ENCODE results near the gene CGNL1. TPM values are rescaled to one million over a fixed set of nuclear protein-coding genes. Genes with fewer than 3 reads are reported as not detected.
A peak's percentile ranks its signal among the peaks of the same experiment; 100 is the strongest.

Gene CGNL1
- total RNA-seq, 2 donors from 2014 or later = 11.8 to 33.5 TPM

- no peaks in the 10 kb centered on the region for H3K36me3 ChIP-seq
- no peak for ATAC-seq (ENCODE audit: insufficient number of reproducible peaks, low FRiP score, low read depth)
- peak overlapping the region; percentile 42 for H3K4me3 ChIP-seq
- H3K27ac ChIP-seq = no peak overlapping the region
- DNase-seq (ENCODE audit: low spot score) = no peak
- no peak for TF ChIP-seq CTCF (IDR thresholded peaks at IDR 0.05)
- H3K9me3 ChIP-seq = no peaks in the 10 kb centered on the region
- no peaks in the 10 kb centered on the region for H3K27me3 ChIP-seq (replicated peaks; ENCODE audit: insufficient read depth)
- H3K4me1 ChIP-seq (ENCODE audit: control insufficient read depth in 1 of 2, low read depth in 2 of 2) = peaks cover 3 to 10% of the 10 kb centered on the region in 2 donors
These were observed 223.0 kb downstream of the CGNL1 start for GRCh38 chr15:57599296-57599810.

DNA sequence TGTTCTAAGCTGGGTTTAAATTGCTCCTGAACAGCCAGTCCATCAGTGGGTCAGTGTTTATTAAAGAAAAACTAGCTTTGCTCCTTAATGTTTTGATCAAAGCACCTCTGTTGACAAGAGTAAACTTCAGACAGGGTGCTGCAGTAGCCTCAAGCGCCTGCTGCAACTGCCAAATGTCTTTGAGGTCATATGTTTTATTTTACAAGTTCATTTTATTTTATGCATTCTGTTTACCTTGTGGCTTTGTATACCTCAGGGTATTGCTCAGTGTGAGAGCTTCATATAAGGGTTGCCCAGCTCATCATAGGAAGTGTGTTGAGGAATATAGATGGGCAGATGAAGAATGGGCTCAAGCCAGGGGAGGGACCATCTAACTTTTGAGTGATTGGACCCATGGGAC is 223.9 kb downstream of the CGNL1 start:
- H3K9me3 ChIP-seq = no peaks in the 10 kb centered on the region
- ATAC-seq (ENCODE audit: insufficient number of reproducible peaks, low FRiP score, low read depth) = no peak
- H3K4me3 ChIP-seq = peak overlapping the region; percentile 2
- DNase-seq (ENCODE audit: low spot score) = no peak
- TF ChIP-seq CTCF (IDR thresholded peaks at IDR 0.05) = no peak
- no peak overlapping the region for H3K27ac ChIP-seq
- H3K27me3 ChIP-seq (replicated peaks; ENCODE audit: insufficient read depth) = no peaks in the 10 kb centered on the region
- no peaks in the 10 kb centered on the region for H3K36me3 ChIP-seq
- peaks cover 3 to 10% of the 10 kb centered on the region in 2 donors for H3K4me1 ChIP-seq (ENCODE audit: control insufficient read depth in 1 of 2, low read depth in 2 of 2)

Other genes with a start within 250 kb of the CGNL1 start
- gene MYZAP, start 215.4 kb downstream of the CGNL1 start, total RNA-seq = 1 to 10 TPM; 3.8 to 6.8 TPM